IMR-90 (cell line): ENCODE measurements around the gene ISCA2. TPM values are rescaled to one million over a fixed set of nuclear protein-coding genes. Genes with fewer than 3 reads are reported as not detected.

Source experiments
- ATAC-seq: fragments of 200-7000 bp; cut with Tn5 transposase; 2 replicates; pipeline ENCODE4 v1.9.1; 2020; ENCODE audit warnings: low read depth, mild to moderate bottlenecking, moderate library complexity
- BruUV-seq: library from RNA; stranded (reverse); fragments of 400-500 nt; replicated peaks from 2 replicates; lab custom pipeline; 2021; lab: Mats Ljungman, UMichigan
- CTCF ChIA-PET: fragments of 300-600 bp; formaldehyde crosslinking; extraction: SDS; loops from one replicate; lab custom pipeline; 2021; ENCODE audit warnings: antibody characterized with exemption; lab: Yijun Ruan, JAX
- POLR2A ChIA-PET: fragments of 300-600 bp; sonication (Branson Sonifier 250); formaldehyde crosslinking; loops from one replicate; lab custom pipeline; 2022; ENCODE audit warnings: antibody characterized with exemption; ENCODE audit not compliant: unreplicated experiment; lab: Charles Lee
- DNase-seq: peaks from one replicate; pipeline ENCODE4 v3.0.0; 2013
- H2AFZ ChIP-seq: replicated peaks from 2 replicates; pipeline ENCODE3; 2013; ENCODE audit warnings: low read length, mild to moderate bottlenecking; ENCODE audit not compliant: poor library complexity
- H2AK5ac ChIP-seq: 2 replicates; pipeline ENCODE4 v1.6.1; 2013; ENCODE audit warnings: low read depth, low read length, inconsistent platforms
- H2AK9ac ChIP-seq: replicated peaks from 2 replicates; pipeline ENCODE3; 2013; ENCODE audit warnings: mild to moderate bottlenecking, low read depth, low read length, moderate library complexity; ENCODE audit not compliant: poor library complexity
- H2BK120ac ChIP-seq: 2 replicates; pipeline ENCODE4 v1.6.1; 2013; ENCODE audit warnings: low read depth, low read length, inconsistent platforms
- H2BK15ac ChIP-seq: 3 replicates; pipeline ENCODE4 v1.6.1; 2013; ENCODE audit warnings: low read depth, low read length, inconsistent platforms
- H2BK20ac ChIP-seq: 2 replicates; pipeline ENCODE4 v1.6.1; 2013; ENCODE audit warnings: low read depth, mild to moderate bottlenecking, inconsistent platforms, low read length, moderate library complexity
- H2BK5ac ChIP-seq: 2 replicates; pipeline ENCODE4 v1.6.1; 2013; ENCODE audit warnings: mild to moderate bottlenecking, low read depth, low read length, inconsistent platforms; ENCODE audit not compliant: poor library complexity, severe bottlenecking
- H3K14ac ChIP-seq: replicated peaks from 2 replicates; pipeline ENCODE4 v1.6.1; 2013; ENCODE audit warnings: low read depth, low read length, inconsistent platforms
- H3K18ac ChIP-seq: 2 replicates; pipeline ENCODE4 v1.6.1; 2013; ENCODE audit warnings: low read depth, low read length, control low read depth
- H3K23ac ChIP-seq: 2 replicates; pipeline ENCODE4 v1.6.1; 2013; ENCODE audit warnings: low read depth, low read length, inconsistent platforms
- H3K27ac ChIP-seq: 2 replicates; pipeline ENCODE4 v1.5.1; 2013; ENCODE audit warnings: mild to moderate bottlenecking, control low read depth, low read length; ENCODE audit not compliant: insufficient read depth
- H3K27me3 ChIP-seq: 2 replicates; pipeline ENCODE4 v1.6.1; 2013; ENCODE audit warnings: low read length; ENCODE audit not compliant: control insufficient read depth, insufficient read depth
- H3K36me3 ChIP-seq: 2 replicates; pipeline ENCODE4 v1.6.1; 2013; ENCODE audit warnings: low read length, mixed read lengths; ENCODE audit not compliant: control insufficient read depth, insufficient read depth
- H3K4ac ChIP-seq: 2 replicates; pipeline ENCODE4 v1.6.1; 2013; ENCODE audit warnings: low read depth, low read length, inconsistent platforms
- H3K4me1 ChIP-seq: 2 replicates; pipeline ENCODE4 v1.6.1; 2013; ENCODE audit warnings: low read length, mixed read lengths; ENCODE audit not compliant: control insufficient read depth, insufficient read depth
- H3K4me2 ChIP-seq: 2 replicates; pipeline ENCODE4 v1.6.1; 2013; ENCODE audit warnings: low read depth, mild to moderate bottlenecking, control low read depth, low read length, moderate library complexity
- H3K4me3 ChIP-seq: 2 replicates; pipeline ENCODE4 v1.5.1; 2013; ENCODE audit warnings: low read depth, mild to moderate bottlenecking, control low read depth, low read length, moderate library complexity; ENCODE audit not compliant: insufficient read depth
- H3K56ac ChIP-seq: 2 replicates; pipeline ENCODE4 v1.6.1; 2013; ENCODE audit warnings: low read length, inconsistent platforms; ENCODE audit not compliant: insufficient read depth; ENCODE audit errors: extremely low read depth
- H3K79me1 ChIP-seq, 2 experiments: 2 replicates each; pipeline ENCODE4 v1.6.1; 2013; ENCODE audit warnings: low read length in 2 of 2, inconsistent platforms in 1 of 2, low read depth in 1 of 2
- H3K9ac ChIP-seq: 2 replicates; pipeline ENCODE4 v1.6.1; 2013; ENCODE audit warnings: low read depth, low read length, control low read depth
- H3K9me1 ChIP-seq: 2 replicates; pipeline ENCODE4 v1.6.1; 2013; ENCODE audit warnings: low read length, inconsistent platforms; ENCODE audit not compliant: insufficient read depth
- H3K9me3 ChIP-seq: 2 replicates; pipeline ENCODE4 v1.6.1; 2013; ENCODE audit warnings: low read length; ENCODE audit not compliant: control insufficient read depth, insufficient read depth
- H4K20me1 ChIP-seq: 2 replicates; pipeline ENCODE4 v1.6.1; 2013; ENCODE audit warnings: low read length, inconsistent platforms; ENCODE audit not compliant: insufficient read depth
- H4K5ac ChIP-seq: 2 replicates; pipeline ENCODE4 v1.6.1; 2013; ENCODE audit warnings: mild to moderate bottlenecking, low read depth, low read length, control low read depth
- H4K8ac ChIP-seq, 2 experiments: 2 replicates each; pipeline ENCODE4 v1.6.1; 2013; ENCODE audit warnings: low read depth in 2 of 2, low read length in 2 of 2, control low read depth in 1 of 2, inconsistent platforms in 1 of 2
- H4K91ac ChIP-seq: 2 replicates; pipeline ENCODE4 v1.6.1; 2013; ENCODE audit warnings: low read depth, low read length, inconsistent platforms; ENCODE audit not compliant: insufficient read depth
- USF2 ChIP-seq: fragments of 150-350 bp; IDR thresholded peaks from 2 replicates; pipeline ENCODE4 v1.6.1; 2017; ENCODE audit warnings: mild to moderate bottlenecking, antibody characterized with exemption, low read length, low read depth
- WGBS, 2 experiments: methylation state at CpG; one replicate each; pipeline versions ENCODE4 v1.1.5 to v1.1.7; 2013; ENCODE audit warnings: missing lambda C conversion rate in 2 of 2; ENCODE audit not compliant: insufficient read length in 1 of 2; ENCODE audit errors: extremely low coverage in 2 of 2; 5-methylcytosine and 5-hydroxymethylcytosine counted together
- dilution Hi-C: fragments of 300-500 bp; cut with HindIII; formaldehyde crosslinking; loops from one replicate; pipeline ENCODE4 v1.14.3; 2018; ENCODE audit warnings: low sequenced_read_pairs; ENCODE audit not compliant: unreplicated experiment
- in situ Hi-C: fragments of 300-500 bp; cut with MboI; formaldehyde crosslinking; loops from 3 replicates; pipeline ENCODE4 v1.14.3; 2019; ENCODE audit warnings: low sequenced_read_pairs, inconsistent platforms, mixed read lengths
- intact Hi-C: fragments of 100-400 bp; cut with micrococcal nuclease; formaldehyde crosslinking; loops from 2 replicates; pipeline ENCODE4 v1.10.0; 2022
- polyA plus RNA-seq, 3 experiments: library from polyadenylated mRNA; depleted of rRNA; stranded (reverse); fragments of >200 nt; gene quantifications; 2 replicates each; pipeline ENCODE4 v1.2.3, GENCODE V29; 2012; ENCODE audit warnings: low replicate concordance in 1 of 3
- total RNA-seq: library from RNA; depleted of rRNA; stranded (reverse); fragments of >200 nt; gene quantifications from 2 replicates; pipeline ENCODE4 v1.2.3, GENCODE V29; 2012

The ISCA2 gene
- total and polyA plus RNA-seq, 2 of the 4 experiments (the other 2 are of a cell fraction): 5.4 to 25.7 TPM

GRCh38 chr14:74462993-74463392, 30.6 kb upstream of the ISCA2 start:
- Histone ChIP-seq H3K56ac (no peak overlapping the region), H3K9ac (no peak overlapping the region), H3K18ac (no peak overlapping the region), H4K20me1 (no peaks in the 10 kb centered on the region), H4K91ac (no peak overlapping the region), H2AK5ac (no peak overlapping the region), H3K4me1 (no peaks in the 10 kb centered on the region; the same call in 1 of the 2 replicates), H2BK15ac (no peak overlapping the region), H4K8ac (no peak overlapping the region), H3K27me3 (peaks cover 48% of the 10 kb centered on the region), H3K23ac (no peak overlapping the region), H3K27ac (no peak overlapping the region), H2AK9ac (no peak overlapping the region), H2BK120ac (no peak overlapping the region), H3K14ac (no peak overlapping the region), H2BK5ac (no peak overlapping the region), H2AFZ (no peak overlapping the region), H3K4me2 (no peak overlapping the region), H3K9me3 (no peaks in the 10 kb centered on the region), H3K4me3 (no peak overlapping the region), H3K79me1 (no peaks in the 10 kb centered on the region), H3K9me1 (no peaks in the 10 kb centered on the region), H3K36me3 (no peaks in the 10 kb centered on the region), H4K5ac (no peak overlapping the region), H3K4ac (no peak overlapping the region), H2BK20ac (no peak overlapping the region)
- ATAC-seq (no peak), DNase-seq (no peak)
- no CpG with 5 or more reads among the region's 3 CpGs for WGBS, 2 experiments
- intact Hi-C loops (no loop called here), in situ Hi-C loops (no loop called here), dilution Hi-C loops (no loop called here)
- POLR2A ChIA-PET: no interaction called here
- CTCF ChIA-PET: no interaction called here
- TF ChIP-seq USF2: no peak
- no TSS peak for BruUV-seq
